Measurements from ENCODE around the gene PIEZO2. TPM values are rescaled to one million over a fixed set of nuclear protein-coding genes. Genes with fewer than 3 reads are reported as not detected.
A peak's percentile ranks its signal among the peaks of the same experiment; 100 is the strongest.
"Not testable (repeated sequence)": the region's sequence is repeated elsewhere in the genome, so short reads cannot be mapped to it uniquely, and the experiment has no call there.

Gene PIEZO2
- total RNA-seq (10 to 100 TPM; 24.3 to 35.2 (median 26.9) TPM), polyA plus RNA-seq (1 to 10 TPM in 2 of 3 donors, not detected in 1; 1.4 to 1.8 TPM)

DNA sequence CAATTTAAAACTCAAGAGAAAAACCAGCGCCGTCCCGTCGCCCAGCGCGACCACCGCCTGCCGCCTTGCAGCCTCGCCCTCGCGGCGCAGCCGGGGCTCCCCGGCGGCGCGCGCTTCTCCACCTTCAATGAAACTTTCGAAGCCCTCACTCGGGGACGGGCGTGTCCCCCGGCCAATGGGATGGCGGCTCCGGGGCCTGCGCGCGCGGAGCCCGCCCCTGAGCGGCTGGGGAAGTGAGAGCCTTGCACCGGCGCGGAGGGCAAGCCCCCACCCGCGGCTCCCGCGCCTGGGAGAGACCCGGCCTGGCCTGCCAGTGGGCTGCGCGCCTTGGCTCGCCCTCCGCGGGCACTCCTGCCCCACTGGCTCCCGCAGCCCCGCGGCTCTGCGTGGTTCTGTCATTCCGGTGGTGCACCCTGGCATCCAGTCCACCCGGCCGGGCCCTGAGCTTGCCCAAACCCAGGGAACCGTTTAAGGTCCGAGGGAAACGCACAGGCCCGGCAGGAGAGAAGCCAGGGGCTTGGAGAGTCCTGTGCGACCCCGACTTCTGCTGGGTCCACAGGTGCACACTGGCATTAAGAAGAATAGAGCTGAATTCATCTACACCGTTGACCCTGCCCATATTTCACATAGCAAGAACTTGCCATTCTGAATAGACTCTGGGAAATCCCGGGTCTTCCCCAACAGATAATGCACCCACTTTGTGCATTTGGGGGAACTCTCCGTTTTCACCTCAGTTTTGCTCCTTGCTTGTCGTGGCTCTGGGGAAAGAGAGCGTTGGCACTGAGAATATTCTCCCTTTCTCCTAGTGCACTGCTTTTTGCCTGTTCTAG, at the start of gene PIEZO2:
TSS of gene PIEZO2 (minus strand) at position 129 of the 830 bp plus-strand sequence. CDS start 981 bp downstream, outside the sequence.
- intact Hi-C loops (cut with DNase I) = loop anchor here (5.0 kb wide), 2 partner anchors 292 to 587 kb away; no protein-coding TSS in a partner anchor
- Histone ChIP-seq H3K4me3 (peak within 1 kb of the TSS; percentile 27 to 53 (median 44)), H3K4me1 (peaks cover 0 to 21% (median 15%) of the 10 kb centered on the region in 4 donors), H3K9me3 (no peaks in the 10 kb centered on the region), H3K27ac (peak within 1 kb of the TSS in 3 of 4 donors; percentile 41 to 60 (median 56)), H3K27me3 (peaks cover 8 to 41% (median 28%) of the 10 kb centered on the region in 3 donors), H3K36me3 (no peaks in the 10 kb centered on the region)
- TF ChIP-seq, protein P1, sequence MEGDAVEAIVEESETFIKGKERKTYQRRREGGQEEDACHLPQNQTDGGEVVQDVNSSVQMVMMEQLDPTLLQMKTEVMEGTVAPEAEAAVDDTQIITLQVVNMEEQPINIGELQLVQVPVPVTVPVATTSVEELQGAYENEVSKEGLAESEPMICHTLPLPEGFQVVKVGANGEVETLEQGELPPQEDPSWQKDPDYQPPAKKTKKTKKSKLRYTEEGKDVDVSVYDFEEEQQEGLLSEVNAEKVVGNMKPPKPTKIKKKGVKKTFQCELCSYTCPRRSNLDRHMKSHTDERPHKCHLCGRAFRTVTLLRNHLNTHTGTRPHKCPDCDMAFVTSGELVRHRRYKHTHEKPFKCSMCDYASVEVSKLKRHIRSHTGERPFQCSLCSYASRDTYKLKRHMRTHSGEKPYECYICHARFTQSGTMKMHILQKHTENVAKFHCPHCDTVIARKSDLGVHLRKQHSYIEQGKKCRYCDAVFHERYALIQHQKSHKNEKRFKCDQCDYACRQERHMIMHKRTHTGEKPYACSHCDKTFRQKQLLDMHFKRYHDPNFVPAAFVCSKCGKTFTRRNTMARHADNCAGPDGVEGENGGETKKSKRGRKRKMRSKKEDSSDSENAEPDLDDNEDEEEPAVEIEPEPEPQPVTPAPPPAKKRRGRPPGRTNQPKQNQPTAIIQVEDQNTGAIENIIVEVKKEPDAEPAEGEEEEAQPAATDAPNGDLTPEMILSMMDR (IDR thresholded peaks at IDR 0.05) = no peak
- peak in 2 of 4 donors; percentile 38 to 48 for TF ChIP-seq POLR2AphosphoS5 (IDR thresholded peaks at IDR 0.05)
- DNase-seq = peak; percentile 84
- 6 to 19% methylated on average over 62 of the region's 62 CpGs for WGBS, 2 donors

DNA sequence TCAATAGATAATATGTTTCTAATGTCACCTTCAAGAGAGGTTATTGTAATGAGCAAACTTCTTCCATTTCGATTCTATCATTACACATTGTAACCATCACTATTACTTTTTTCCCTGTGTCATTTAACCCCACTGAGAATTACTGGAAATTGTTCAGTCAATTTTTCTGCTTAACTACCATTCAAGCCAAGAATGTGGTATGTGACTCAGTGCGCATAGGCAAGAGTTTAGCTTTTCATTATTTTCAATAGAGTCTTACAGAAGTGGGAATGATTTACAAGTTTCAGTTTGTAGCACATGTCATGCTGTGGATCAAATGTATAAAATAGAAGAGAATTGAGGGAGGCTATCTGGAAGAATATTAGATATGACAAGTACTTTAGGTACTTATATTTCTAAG, 34.3 kb upstream of the PIEZO2 start:
- Histone ChIP-seq H3K4me1 (no peaks in the 10 kb centered on the region), H3K36me3 (no peaks in the 10 kb centered on the region), H3K9me3 (no peaks in the 10 kb centered on the region), H3K27me3 (no peaks in the 10 kb centered on the region), H3K4me3 (no peak overlapping the region), H3K27ac (no peak overlapping the region)
- intact Hi-C loops (cut with DNase I) = no loop called here
- TF ChIP-seq, protein P1 (IDR thresholded peaks at IDR 0.05) = no peak
- no peak for TF ChIP-seq EP300 (IDR thresholded peaks at IDR 0.05)
- no peak for TF ChIP-seq POLR2A (IDR thresholded peaks at IDR 0.05)
- no peak for TF ChIP-seq POLR2AphosphoS5 (IDR thresholded peaks at IDR 0.05)
- DNase-seq = no peak
- WGBS, 2 donors = 86 to 90% methylated on average over 2 of the region's 2 CpGs

DNA sequence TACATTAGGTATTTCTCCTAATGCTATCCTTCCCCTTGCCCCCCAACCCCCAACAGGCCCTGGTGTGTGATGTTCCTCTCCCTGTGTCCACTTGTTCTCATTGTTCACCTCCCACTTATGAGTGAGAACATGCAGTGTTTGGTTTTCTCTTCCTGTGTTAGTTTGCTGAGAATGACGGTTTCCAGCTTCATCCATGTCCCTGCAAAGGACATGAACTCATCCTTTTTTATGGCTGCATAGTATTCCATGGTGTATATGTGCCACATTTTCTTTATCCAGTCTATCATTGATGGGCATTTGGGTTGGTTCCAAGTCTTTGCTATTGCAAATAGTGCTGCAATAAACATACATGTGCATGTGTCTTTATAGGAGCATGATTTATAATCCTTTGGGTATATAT, 32.3 kb upstream of the PIEZO2 start:
- WGBS, 2 donors = 73 to 86% methylated on average over 1 of the region's 1 CpG
- DNase-seq; H3K4me1 ChIP-seq; H3K4me3 ChIP-seq; H3K27me3 ChIP-seq; H3K9me3 ChIP-seq; H3K36me3 ChIP-seq; H3K27ac ChIP-seq; intact Hi-C loops (cut with DNase I): not testable (repeated sequence)

GRCh38 chr18:11179959-11180519, 30.7 kb upstream of the PIEZO2 start:
- intact Hi-C loops (cut with DNase I) = no loop called here
- 66 to 78% methylated on average over 6 of the region's 6 CpGs for WGBS, 2 donors
- no peak overlapping the region for H3K27ac ChIP-seq
- DNase-seq = no peak
- H3K27me3 ChIP-seq = no peaks in the 10 kb centered on the region
- no peaks in the 10 kb centered on the region for H3K9me3 ChIP-seq
- H3K4me1 ChIP-seq = peaks cover 0 to 18% (median 15%) of the 10 kb centered on the region in 4 donors
- H3K4me3 ChIP-seq = no peak overlapping the region
- no peak for TF ChIP-seq EP300 (IDR thresholded peaks at IDR 0.05)
- TF ChIP-seq, protein P1 (IDR thresholded peaks at IDR 0.05) = no peak
- TF ChIP-seq POLR2A (IDR thresholded peaks at IDR 0.05) = no peak
- no peak for TF ChIP-seq POLR2AphosphoS5 (IDR thresholded peaks at IDR 0.05)
- H3K36me3 ChIP-seq = no peaks in the 10 kb centered on the region

DNA sequence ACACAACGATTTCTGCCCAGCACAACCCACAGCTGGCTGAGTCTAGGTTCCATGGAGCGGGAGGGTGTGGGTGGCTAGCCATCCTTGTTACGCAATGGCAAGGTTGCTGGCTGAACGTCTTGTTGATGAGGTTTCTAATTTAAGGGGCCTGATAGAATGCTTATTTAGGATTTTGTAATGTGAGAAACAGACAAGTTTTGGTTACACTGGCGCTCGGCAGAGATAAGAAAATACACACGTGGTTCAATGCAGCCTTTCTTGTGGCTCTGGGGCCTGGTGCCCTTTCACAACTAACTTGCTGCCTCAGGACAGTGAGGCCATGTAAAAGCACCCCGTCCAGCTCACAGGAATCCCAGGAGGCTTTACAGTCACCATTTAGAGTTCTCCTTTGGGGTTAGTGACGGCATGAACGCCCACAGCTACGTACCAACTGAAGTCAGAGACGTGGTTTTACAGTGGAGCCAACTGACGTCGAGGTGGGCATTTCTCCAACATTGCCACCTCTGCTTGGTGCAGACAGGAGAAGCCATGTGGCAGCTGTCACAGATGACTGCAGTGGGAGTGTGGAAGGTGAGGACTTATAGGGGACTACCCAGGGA, 29.7 kb upstream of the PIEZO2 start:
- WGBS, 2 donors = 81% methylated on average over 14 of the region's 14 CpGs
- Histone ChIP-seq H3K27me3 (no peaks in the 10 kb centered on the region), H3K36me3 (no peaks in the 10 kb centered on the region), H3K4me3 (no peak overlapping the region), H3K4me1 (peaks cover 0 to 22% (median 19%) of the 10 kb centered on the region in 4 donors), H3K9me3 (no peaks in the 10 kb centered on the region), H3K27ac (no peak overlapping the region)
- intact Hi-C loops (cut with DNase I) = no loop called here
- DNase-seq = no peak
- no peak for TF ChIP-seq POLR2A (IDR thresholded peaks at IDR 0.05)
- TF ChIP-seq POLR2AphosphoS5 (IDR thresholded peaks at IDR 0.05) = no peak
- TF ChIP-seq EP300 (IDR thresholded peaks at IDR 0.05) = no peak
- TF ChIP-seq, protein P1 (IDR thresholded peaks at IDR 0.05) = no peak
